ENCODE measurements around the gene TMEM132C.
A peak's percentile ranks its signal among the peaks of the same experiment; 100 is the strongest.

TMEM132C gene

GRCh38 chr12:128627659-128628058 lies 360.7 kb downstream of the TMEM132C start:
- no peak overlapping the region for H3K4me3 ChIP-seq (ENCODE audit: low read depth, low read length)
- no peak for DNase-seq (ENCODE audit: low read depth)
- no peak for TF ChIP-seq CTCF (IDR thresholded peaks at IDR 0.05; ENCODE audit: low read depth, low read length, missing control alignments)

DNA sequence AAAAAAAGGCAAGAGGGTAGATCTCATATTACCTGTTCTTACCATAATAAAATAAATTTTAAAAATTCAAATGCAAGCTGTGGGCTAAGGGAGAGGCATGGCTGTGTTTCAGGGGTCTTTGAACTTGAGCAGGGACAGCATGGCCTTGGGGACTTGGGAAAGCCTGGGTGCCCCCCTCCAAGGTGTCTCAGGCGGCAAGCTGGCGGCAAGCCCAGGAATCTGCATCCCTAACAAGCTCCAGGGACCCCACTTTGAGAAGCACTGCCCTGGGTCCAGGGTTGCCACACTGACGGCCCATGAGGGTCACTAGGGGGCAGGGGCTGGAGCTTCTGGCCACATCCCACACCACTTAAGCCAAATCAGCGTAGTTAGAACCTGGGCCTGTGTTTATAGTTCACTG lies 363.0 kb downstream of the TMEM132C start:
- DNase-seq (ENCODE audit: low read depth): no peak
- TF ChIP-seq CTCF (IDR thresholded peaks at IDR 0.05; ENCODE audit: low read depth, low read length, missing control alignments): no peak

GRCh38 chr12:128637642-128638606 lies 371.0 kb downstream of the TMEM132C start:
- no peak overlapping the region for H3K4me3 ChIP-seq (ENCODE audit: low read depth, low read length)
- no peak for TF ChIP-seq CTCF (IDR thresholded peaks at IDR 0.05; ENCODE audit: low read depth, low read length, missing control alignments)
- peak; percentile 13 for DNase-seq (ENCODE audit: low read depth)

More for the DNA sequence above, 363.0 kb downstream of the TMEM132C start:
- H3K4me3 ChIP-seq (ENCODE audit: low read depth, low read length): no peak overlapping the region

- TF ChIP-seq CTCF (IDR thresholded peaks at IDR 0.05; ENCODE audit: low read depth, low read length, missing control alignments): no peak
- no peak overlapping the region for H3K4me3 ChIP-seq (ENCODE audit: low read depth, low read length)
- no peak for DNase-seq (ENCODE audit: low read depth)
Observed at GRCh38 chr12:128639089-128639488, 372.1 kb downstream of the TMEM132C start.

DNA sequence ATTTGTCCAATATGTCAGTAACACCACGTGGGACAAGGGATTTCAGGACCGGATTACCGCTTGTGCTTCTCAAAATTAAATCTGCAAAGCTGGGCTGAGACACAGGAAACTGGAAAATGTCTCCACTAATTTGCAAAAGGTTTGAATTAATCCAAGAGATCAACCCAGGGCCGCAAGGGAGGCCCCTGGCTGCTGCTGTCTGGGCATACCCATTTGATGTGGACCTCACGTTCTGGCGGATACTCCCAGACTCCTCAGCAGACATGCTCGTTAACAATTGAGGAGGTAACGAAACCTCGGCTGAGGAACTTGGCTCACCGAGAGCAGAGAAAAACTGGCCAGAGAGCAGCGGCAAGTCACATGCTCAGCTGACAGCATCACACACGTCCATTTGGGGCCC lies 376.2 kb downstream of the TMEM132C start:
- TF ChIP-seq CTCF (IDR thresholded peaks at IDR 0.05; ENCODE audit: low read depth, low read length, missing control alignments): no peak
- no peak for DNase-seq (ENCODE audit: low read depth)
- H3K4me3 ChIP-seq (ENCODE audit: low read depth, low read length): no peak overlapping the region

DNA sequence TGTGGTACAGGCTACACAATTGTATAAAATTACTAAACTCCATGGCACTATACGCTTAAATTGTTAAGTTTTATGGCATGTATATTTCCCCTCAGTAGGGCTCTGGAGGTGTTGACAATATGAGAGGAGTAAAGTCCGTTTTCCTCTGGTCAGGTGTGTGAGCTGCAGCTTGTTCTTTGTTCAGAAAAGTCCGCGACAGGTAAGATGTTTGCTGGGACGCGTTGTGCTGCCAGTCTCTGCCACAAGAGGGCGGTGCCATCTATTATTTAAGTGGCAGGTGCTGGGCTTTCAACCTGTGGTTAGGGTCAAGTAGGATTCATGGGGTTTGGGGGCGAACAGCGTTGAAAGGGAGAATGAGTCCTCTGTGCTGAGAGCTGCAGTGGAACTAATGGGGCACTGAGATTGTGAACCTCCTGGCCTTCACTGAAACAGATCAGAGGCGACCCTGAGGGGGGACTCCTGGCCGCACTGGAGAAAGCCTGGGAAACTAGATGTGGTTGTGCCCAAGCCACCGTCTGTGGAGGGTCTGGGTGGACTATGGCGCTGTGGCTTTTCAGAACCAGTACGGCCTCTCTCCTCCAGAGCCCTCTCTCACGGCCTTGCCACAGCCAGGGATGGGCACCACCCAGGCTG lies 377.8 kb downstream of the TMEM132C start:
- DNase-seq (ENCODE audit: low read depth): peak; percentile 15
- no peak overlapping the region for H3K4me3 ChIP-seq (ENCODE audit: low read depth, low read length)
- TF ChIP-seq CTCF (IDR thresholded peaks at IDR 0.05; ENCODE audit: low read depth, low read length, missing control alignments): peak; percentile 86

Data from GM12864 (cell line).